HEK293 (cell line): ENCODE results near the gene PRR23A.

Source experiments
- ZNF112 ChIP-seq: fragments of 450-650 bp; formaldehyde crosslinking; IDR thresholded peaks from 2 replicates; pipeline ENCODE4 v1.5.0; 2017; ENCODE audit warnings: missing biosample characterization, missing genetic modification characterization

PRR23A gene

DNA sequence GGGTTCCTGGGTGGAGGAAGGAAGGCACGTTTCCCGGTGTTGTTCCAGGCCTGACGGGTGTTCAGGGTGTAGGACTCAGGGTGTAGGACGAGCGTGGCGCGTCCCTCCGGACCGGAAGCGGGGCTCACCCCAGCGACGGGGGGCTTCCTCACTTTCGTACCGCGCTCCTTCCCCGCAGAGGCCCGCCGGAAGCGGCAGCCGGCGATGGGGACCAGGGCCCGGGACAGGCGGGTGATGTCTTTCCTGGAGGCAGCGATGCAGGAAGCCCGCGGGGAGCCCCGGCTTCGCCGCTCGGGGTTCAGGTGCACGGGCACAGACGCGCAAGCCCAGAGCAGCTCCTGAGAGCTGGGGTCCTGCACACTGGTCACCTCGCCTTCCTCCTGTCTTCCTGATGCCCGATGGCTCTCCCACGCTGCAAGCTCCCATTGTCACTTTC, 45.6 kb downstream of the PRR23A start (continued):
- TF ChIP-seq ZNF112 = no peak
